ENCODE measurements around the gene ZNF677.
"Not testable (repeated sequence)": the region's sequence is repeated elsewhere in the genome, so short reads cannot be mapped to it uniquely, and the experiment has no call there.

ZNF677 gene

GRCh38 chr19:53254411-53255341, at the start of gene ZNF677:
Gene ZNF677, minus strand, starts transcription at chr19:53254873. Its CDS starts 3,323 bp downstream, at chr19:53251550.
- DNase-seq: peak; percentile 86

- not testable (repeated sequence) for DNase-seq
These were observed 46.7 kb upstream of the ZNF677 start for GRCh38 chr19:53301341-53301740.

GRCh38 chr19:53294786-53295441, 40.2 kb upstream of the ZNF677 start:
- DNase-seq: no peak

- DNase-seq: no peak
These were observed 36.3 kb upstream of the ZNF677 start for GRCh38 chr19:53290758-53291549.

GRCh38 chr19:53285087-53285486, 30.4 kb upstream of the ZNF677 start:
- DNase-seq: no peak

- DNase-seq: not testable (repeated sequence)
These were observed 27.3 kb upstream of the ZNF677 start for GRCh38 chr19:53281947-53282346.

- no peak for DNase-seq
These were observed 20.8 kb upstream of the ZNF677 start for GRCh38 chr19:53275480-53275879.

- DNase-seq: no peak
These were observed 17.4 kb upstream of the ZNF677 start for GRCh38 chr19:53272044-53272443.

- not testable (repeated sequence) for DNase-seq
These were observed 15.2 kb upstream of the ZNF677 start for GRCh38 chr19:53269861-53270260.

GRCh38 chr19:53267623-53268022, 12.9 kb upstream of the ZNF677 start, which contains the start of gene VN1R4:
Gene VN1R4, minus strand, starts transcription at chr19:53267723. Its CDS starts 58 bp downstream, at chr19:53267665.
- DNase-seq: not testable (repeated sequence)

GRCh38 chr19:53257715-53258342, 3.2 kb upstream of the ZNF677 start, which contains the start of gene VN1R2:
Gene VN1R2, plus strand, starts transcription at chr19:53258292. Its CDS starts 84 bp downstream, at chr19:53258376.
- not testable (repeated sequence) for DNase-seq

- no peak for DNase-seq
These were observed 8.2 kb downstream of the ZNF677 start for GRCh38 chr19:53246498-53246897.

- no peak for DNase-seq
These were observed 17.4 kb downstream of the ZNF677 start for GRCh38 chr19:53237114-53237777.

GRCh38 chr19:53224606-53225005, 30.1 kb downstream of the ZNF677 start:
- DNase-seq: no peak

- DNase-seq: not testable (repeated sequence)
These were observed 32.0 kb downstream of the ZNF677 start for GRCh38 chr19:53222716-53223115.

GRCh38 chr19:53212703-53213320, 41.9 kb downstream of the ZNF677 start:
- DNase-seq: no peak

- not testable (repeated sequence) for DNase-seq
These were observed 43.1 kb downstream of the ZNF677 start for GRCh38 chr19:53211554-53211953.

GRCh38 chr19:53196777-53197396, 57.8 kb downstream of the ZNF677 start:
- peak; percentile 89 for DNase-seq

- peak; percentile 86 for DNase-seq
These were observed 59.3 kb downstream of the ZNF677 start for GRCh38 chr19:53195265-53195903.

- no peak for DNase-seq
These were observed 61.0 kb downstream of the ZNF677 start for GRCh38 chr19:53193535-53194222.
